GM21447 (cell line): ENCODE data around the gene COPRS.
"Not testable (repeated sequence)": the region's sequence is repeated elsewhere in the genome, so short reads cannot be mapped to it uniquely, and the experiment has no call there.

Experiments
- ATAC-seq: cut with Tn5 transposase; IDR thresholded peaks from one replicate; pipeline ENCODE4 v1.9.1; 2021; ENCODE audit not compliant: unreplicated experiment

The COPRS gene

DNA sequence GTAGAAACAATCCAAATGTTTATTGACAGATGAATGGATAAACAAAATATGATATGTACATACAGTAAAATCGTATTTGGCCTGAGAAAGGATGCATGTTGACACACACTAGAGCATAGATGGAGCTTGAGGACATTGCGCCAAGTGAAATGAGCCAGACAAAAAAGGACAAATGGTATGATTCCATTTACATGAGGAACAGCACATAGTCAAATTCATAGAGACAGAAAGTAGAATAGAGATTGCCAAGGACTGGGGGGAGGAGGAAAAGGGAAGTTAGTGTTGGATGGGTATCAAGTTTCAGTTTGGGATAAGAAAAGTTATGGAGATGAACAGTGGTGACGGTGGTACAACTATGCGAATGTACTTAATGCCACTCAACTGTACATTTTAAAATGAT, 47.9 kb downstream of the COPRS start:
- ATAC-seq = no peak

DNA sequence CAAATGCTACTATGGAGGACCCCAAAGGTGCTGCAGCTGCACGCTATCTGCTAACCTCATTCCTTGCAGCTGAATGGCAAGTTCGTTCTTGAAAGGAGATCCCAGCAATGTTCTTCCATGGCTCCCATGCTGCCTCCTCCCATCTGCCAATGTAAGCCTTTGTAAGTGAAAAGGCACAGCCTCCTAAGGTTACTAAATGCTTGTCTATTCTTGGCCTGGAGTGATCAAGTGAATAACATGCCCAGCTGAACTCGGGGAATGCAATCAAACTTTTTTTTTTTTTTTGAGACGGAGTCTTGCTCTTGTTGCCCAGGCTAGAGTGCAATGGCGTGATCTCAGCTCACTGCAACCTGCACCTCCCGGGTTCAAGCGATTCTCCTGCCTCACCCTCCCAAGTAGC, 49.2 kb downstream of the COPRS start:
- not testable (repeated sequence) for ATAC-seq

DNA sequence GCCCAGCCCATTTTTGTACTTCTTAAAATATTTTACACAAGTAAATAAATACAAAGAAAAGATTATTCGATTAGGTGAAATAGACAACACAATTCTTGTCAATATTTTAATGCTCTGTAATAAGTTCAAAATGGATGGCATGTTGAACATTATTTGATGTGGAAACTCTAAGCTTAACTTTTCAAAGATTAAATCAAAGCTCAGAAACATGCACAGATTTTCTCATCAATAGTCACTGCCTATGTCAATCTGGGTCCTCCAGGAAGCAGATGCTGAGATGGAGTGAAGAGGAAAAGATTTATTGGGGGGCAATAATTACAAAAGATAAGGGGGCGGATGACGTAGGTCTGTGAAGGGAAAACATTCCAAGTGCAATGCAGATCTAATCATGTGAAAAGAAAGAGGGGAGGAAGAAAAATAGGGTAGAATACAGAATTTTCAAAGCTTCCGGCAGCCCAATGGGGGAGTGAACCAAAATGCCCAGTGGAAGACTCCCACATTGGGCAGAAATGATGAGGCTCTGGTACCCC, 50.5 kb downstream of the COPRS start:
- ATAC-seq = no peak

DNA sequence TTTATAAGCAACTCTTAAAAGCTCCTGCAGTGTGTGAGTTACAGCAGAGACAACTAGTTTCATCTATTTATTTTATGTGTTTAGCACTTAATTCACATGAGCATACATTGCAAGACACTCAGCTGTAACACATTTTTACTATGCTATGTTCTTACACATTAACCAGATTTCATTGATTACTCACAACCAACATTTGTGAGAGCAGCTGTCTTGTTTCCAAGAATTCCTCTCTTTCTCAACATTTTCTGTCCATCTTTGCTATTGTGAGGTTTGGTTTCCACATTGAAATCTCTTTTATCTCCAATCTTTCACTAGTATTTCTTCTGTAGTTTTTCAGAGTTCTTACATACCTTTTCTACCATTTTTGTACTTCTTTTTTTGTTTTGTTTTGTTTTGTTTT, 51.2 kb downstream of the COPRS start:
- no peak for ATAC-seq

DNA sequence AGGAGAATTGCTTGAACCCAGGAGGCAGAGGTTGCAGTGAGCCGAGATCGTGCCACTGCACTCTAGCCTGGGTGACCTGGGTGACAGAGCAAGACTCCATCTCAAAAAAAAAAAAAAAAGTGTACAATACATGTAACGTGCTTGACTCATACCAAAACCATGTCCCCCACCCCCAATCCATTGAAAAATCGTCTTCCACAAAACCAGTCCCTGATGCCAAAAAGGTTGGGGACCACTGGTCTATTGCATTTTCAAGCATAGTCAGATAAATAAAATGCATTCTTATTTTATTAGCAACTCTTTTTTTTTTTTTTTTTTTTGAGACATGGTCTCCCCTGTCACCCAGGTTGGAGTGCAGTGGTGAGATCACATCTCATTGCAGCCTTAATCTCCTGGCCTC, 52.1 kb downstream of the COPRS start:
- no peak for ATAC-seq

DNA sequence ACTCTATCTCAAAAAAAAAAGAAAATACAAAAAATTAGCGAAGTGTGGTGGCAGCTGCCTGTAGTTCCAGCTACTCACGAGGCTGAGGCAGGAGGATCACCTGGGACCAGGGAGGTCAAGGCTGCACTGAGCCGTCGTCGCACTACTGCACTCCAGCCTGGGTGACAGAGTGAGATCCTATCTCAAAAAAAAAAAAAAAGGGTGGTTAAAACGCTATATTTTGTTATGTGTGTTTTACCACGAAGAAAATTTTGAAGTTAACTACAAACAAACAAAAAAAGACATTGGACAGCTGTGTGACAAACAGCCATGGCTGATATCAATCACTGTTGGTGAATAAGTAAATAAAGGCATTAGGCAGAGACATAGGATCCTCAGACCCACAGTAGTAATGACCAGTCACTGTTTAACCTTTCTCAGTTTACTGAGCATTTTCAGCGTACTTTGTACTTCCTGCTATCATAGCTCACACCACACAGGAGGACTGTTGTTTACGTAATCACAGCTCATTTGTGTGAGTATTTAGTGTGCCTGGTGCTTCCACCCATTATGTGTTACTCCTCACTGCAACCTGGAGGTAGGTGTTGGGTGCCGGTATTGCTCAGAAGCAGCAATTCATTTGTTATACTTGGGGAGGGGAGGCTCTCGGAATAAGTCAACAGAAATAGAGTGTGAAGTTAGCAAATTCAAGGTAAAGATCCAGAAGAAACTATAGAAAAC, 55.4 kb downstream of the COPRS start:
- ATAC-seq = no peak

DNA sequence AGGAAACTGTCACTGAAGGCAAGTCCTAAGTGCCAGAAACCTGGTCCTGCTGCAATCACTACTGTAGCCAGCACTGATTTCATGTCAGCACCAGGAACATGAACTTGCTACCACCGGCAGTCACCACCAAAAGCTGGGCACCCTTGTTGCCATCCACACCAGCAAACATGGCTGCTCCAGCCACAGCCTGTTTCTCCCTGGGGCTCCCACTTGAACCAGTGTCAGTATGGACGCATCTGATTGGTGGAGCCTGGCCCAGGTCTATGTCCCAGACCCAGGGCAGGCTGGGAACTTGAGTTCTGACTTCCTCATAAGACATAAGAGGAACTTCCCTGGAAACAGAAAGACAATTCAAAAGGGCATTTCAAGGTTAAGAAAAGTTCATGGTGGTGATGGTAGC, 56.5 kb downstream of the COPRS start:
- no peak for ATAC-seq
